HEK293 (cell line): Measurements from ENCODE around the gene FBXO42.

Source experiments
- CTCF ChIA-PET: fragments of 350-600 bp; formaldehyde crosslinking; extraction: SDS; loops from one replicate; lab custom pipeline; 2021; ENCODE audit warnings: antibody characterized with exemption; lab: Yijun Ruan, JAX
- POLR2A ChIA-PET: fragments of 300-600 bp; formaldehyde crosslinking; extraction: SDS; loops from one replicate; lab custom pipeline; 2020; ENCODE audit warnings: antibody characterized with exemption, inconsistent platforms; lab: Yijun Ruan, JAX
- H3K27ac ChIP-seq: fragments of 200-500 bp; sonication (Bioruptor generic); 2 replicates; pipeline ENCODE4 v1.5.1; 2014; ENCODE audit warnings: low read depth, low read length, control low read depth, inconsistent platforms; ENCODE audit errors: extremely low read depth
- H3K36me3 ChIP-seq, 2 experiments: fragments of 200-500 bp in 1 of 2; sonication (Bioruptor generic) in 1 of 2; 1 replicate in 1 of 2; 2 replicates in 1 of 2; pipeline ENCODE4 v1.5.1; 2014 to 2017; ENCODE audit warnings: inconsistent platforms in 2 of 2, low read length in 2 of 2; ENCODE audit not compliant: control insufficient read depth in 2 of 2, insufficient read depth in 1 of 2
- H3K4me1 ChIP-seq: fragments of 200-500 bp; sonication (Bioruptor generic); 2 replicates; pipeline ENCODE4 v1.5.1; 2014; ENCODE audit warnings: mild to moderate bottlenecking, low read length, inconsistent platforms; ENCODE audit not compliant: control insufficient read depth, insufficient read depth
- H3K4me3 ChIP-seq: 2 replicates; pipeline ENCODE4 v1.5.1; 2011; ENCODE audit warnings: low read depth, mild to moderate bottlenecking, control low read depth, low read length, moderate library complexity
- H3K9me3 ChIP-seq: fragments of 200-500 bp; sonication (Bioruptor generic); 2 replicates; pipeline ENCODE4 v1.5.1; 2014; ENCODE audit warnings: low read depth, low read length, inconsistent platforms; ENCODE audit not compliant: control insufficient read depth, insufficient read depth
- EGR2 ChIP-seq: fragments of 450-650 bp; formaldehyde crosslinking; IDR thresholded peaks from 2 replicates; pipeline ENCODE4 v1.5.1; 2016; ENCODE audit warnings: low read depth, missing biosample characterization, missing genetic modification characterization
- KLF16 ChIP-seq: fragments of 450-650 bp; formaldehyde crosslinking; IDR thresholded peaks from 2 replicates; pipeline ENCODE4 v1.5.1; 2017; ENCODE audit warnings: missing biosample characterization, missing genetic modification characterization
- SP7 ChIP-seq: fragments of 450-650 bp; formaldehyde crosslinking; IDR thresholded peaks from 2 replicates; pipeline ENCODE4 v1.5.1; 2016; ENCODE audit warnings: missing biosample characterization, missing genetic modification characterization
- TRIM28 ChIP-seq: IDR thresholded peaks from 2 replicates; pipeline ENCODE4 v1.6.1; 2011; ENCODE audit warnings: low read length, control low read depth, borderline replicate concordance
- ZBTB6 ChIP-seq: fragments of 450-650 bp; formaldehyde crosslinking; IDR thresholded peaks from 2 replicates; pipeline ENCODE4 v1.5.1; 2017; ENCODE audit warnings: missing biosample characterization, missing genetic modification characterization
- ZFP41 ChIP-seq: fragments of 450-650 bp; formaldehyde crosslinking; IDR thresholded peaks from 2 replicates; pipeline ENCODE4 v1.5.1; 2016; ENCODE audit warnings: missing biosample characterization, missing genetic modification characterization, borderline replicate concordance
- ZNF155 ChIP-seq: fragments of 450-650 bp; formaldehyde crosslinking; IDR thresholded peaks from 2 replicates; pipeline ENCODE4 v1.5.1; 2016; ENCODE audit warnings: missing biosample characterization, missing genetic modification characterization
- ZNF157 ChIP-seq: fragments of 450-650 bp; formaldehyde crosslinking; IDR thresholded peaks from 2 replicates; pipeline ENCODE4 v1.5.1; 2016; ENCODE audit warnings: missing biosample characterization, missing genetic modification characterization
- ZNF169 ChIP-seq: fragments of 450-650 bp; formaldehyde crosslinking; IDR thresholded peaks from 2 replicates; pipeline ENCODE4 v1.5.1; 2016; ENCODE audit warnings: missing biosample characterization, missing genetic modification characterization
- ZNF274 ChIP-seq, 2 experiments: fragments of 200-500 bp in 1 of 2; fragments of 450-650 bp in 1 of 2; sonication (Bioruptor generic) in 1 of 2; formaldehyde crosslinking in 1 of 2; IDR thresholded peaks; 2 replicates each; pipeline versions ENCODE4 v1.5.1 to v1.6.1; 2014 to 2016; ENCODE audit warnings: borderline replicate concordance in 1 of 2, inconsistent platforms in 1 of 2, low read length in 1 of 2, missing biosample characterization in 1 of 2, missing genetic modification characterization in 1 of 2
- ZNF311 ChIP-seq: fragments of 450-650 bp; formaldehyde crosslinking; IDR thresholded peaks from 2 replicates; pipeline ENCODE4 v1.5.1; 2017; ENCODE audit warnings: missing biosample characterization, missing genetic modification characterization, borderline replicate concordance
- ZNF341 ChIP-seq: fragments of 450-650 bp; formaldehyde crosslinking; IDR thresholded peaks from 2 replicates; pipeline ENCODE4; 2016; ENCODE audit warnings: low read depth, missing biosample characterization, missing genetic modification characterization
- ZNF404 ChIP-seq: fragments of 450-650 bp; formaldehyde crosslinking; IDR thresholded peaks from 2 replicates; pipeline ENCODE4 v1.5.1; 2017; ENCODE audit warnings: missing biosample characterization, missing genetic modification characterization
- ZNF561 ChIP-seq: fragments of 450-650 bp; IDR thresholded peaks from 2 replicates; pipeline ENCODE4 v1.5.1; 2018; ENCODE audit warnings: missing biosample characterization, missing genetic modification characterization, borderline replicate concordance
- ZNF658 ChIP-seq: fragments of 450-650 bp; formaldehyde crosslinking; IDR thresholded peaks from 2 replicates; pipeline ENCODE4; 2016; ENCODE audit warnings: missing biosample characterization, missing genetic modification characterization
- ZNF707 ChIP-seq: fragments of 450-650 bp; formaldehyde crosslinking; IDR thresholded peaks from 2 replicates; pipeline ENCODE4 v1.5.1; 2016; ENCODE audit warnings: missing biosample characterization, missing genetic modification characterization
- TF ChIP-seq, protein P1 (sequence below): fragments of 450-650 bp; formaldehyde crosslinking; IDR thresholded peaks from 2 replicates; pipeline ENCODE4 v1.5.1; 2016; ENCODE audit warnings: missing biosample characterization, missing genetic modification characterization, low read depth
- TF ChIP-seq, protein P2 (sequence below): fragments of 450-650 bp; formaldehyde crosslinking; IDR thresholded peaks from 2 replicates; pipeline ENCODE4 v1.5.1; 2017; ENCODE audit warnings: missing biosample characterization, missing genetic modification characterization
- TF ChIP-seq, protein P3 (sequence below): fragments of 450-650 bp; formaldehyde crosslinking; conservative IDR thresholded peaks from 2 replicates; pipeline ENCODE4 v1.5.1; 2016; ENCODE audit warnings: low read depth, missing biosample characterization, missing genetic modification characterization

The FBXO42 gene

DNA sequence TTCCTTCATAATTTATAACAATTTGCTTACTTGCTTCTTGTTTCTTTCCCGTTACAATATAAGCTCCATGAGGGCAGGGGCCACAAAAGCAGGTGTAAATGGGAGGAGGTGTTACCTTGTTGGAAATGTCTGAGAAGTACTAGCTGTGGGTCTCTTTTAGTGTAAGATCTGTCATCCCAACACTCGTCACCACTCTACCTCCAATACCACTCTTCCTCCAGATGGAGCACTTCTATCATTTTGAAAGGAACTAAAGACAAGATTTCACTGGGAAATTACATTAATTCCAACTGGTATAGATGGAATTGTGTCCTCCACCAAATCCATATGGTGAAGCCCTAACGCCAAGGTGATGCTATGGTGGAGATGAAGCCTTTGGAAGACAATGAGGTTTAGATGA lies 62.3 kb downstream of the FBXO42 start:
- TF ChIP-seq TRIM28, result no peak
- TF ChIP-seq ZBTB6 (tag by site-specific recombination), result no peak
- TF ChIP-seq, protein P1, sequence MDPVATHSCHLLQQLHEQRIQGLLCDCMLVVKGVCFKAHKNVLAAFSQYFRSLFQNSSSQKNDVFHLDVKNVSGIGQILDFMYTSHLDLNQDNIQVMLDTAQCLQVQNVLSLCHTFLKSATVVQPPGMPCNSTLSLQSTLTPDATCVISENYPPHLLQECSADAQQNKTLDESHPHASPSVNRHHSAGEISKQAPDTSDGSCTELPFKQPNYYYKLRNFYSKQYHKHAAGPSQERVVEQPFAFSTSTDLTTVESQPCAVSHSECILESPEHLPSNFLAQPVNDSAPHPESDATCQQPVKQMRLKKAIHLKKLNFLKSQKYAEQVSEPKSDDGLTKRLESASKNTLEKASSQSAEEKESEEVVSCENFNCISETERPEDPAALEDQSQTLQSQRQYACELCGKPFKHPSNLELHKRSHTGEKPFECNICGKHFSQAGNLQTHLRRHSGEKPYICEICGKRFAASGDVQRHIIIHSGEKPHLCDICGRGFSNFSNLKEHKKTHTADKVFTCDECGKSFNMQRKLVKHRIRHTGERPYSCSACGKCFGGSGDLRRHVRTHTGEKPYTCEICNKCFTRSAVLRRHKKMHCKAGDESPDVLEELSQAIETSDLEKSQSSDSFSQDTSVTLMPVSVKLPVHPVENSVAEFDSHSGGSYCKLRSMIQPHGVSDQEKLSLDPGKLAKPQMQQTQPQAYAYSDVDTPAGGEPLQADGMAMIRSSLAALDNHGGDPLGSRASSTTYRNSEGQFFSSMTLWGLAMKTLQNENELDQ (tag by site-specific recombination), result no peak
- TF ChIP-seq, protein P2, sequence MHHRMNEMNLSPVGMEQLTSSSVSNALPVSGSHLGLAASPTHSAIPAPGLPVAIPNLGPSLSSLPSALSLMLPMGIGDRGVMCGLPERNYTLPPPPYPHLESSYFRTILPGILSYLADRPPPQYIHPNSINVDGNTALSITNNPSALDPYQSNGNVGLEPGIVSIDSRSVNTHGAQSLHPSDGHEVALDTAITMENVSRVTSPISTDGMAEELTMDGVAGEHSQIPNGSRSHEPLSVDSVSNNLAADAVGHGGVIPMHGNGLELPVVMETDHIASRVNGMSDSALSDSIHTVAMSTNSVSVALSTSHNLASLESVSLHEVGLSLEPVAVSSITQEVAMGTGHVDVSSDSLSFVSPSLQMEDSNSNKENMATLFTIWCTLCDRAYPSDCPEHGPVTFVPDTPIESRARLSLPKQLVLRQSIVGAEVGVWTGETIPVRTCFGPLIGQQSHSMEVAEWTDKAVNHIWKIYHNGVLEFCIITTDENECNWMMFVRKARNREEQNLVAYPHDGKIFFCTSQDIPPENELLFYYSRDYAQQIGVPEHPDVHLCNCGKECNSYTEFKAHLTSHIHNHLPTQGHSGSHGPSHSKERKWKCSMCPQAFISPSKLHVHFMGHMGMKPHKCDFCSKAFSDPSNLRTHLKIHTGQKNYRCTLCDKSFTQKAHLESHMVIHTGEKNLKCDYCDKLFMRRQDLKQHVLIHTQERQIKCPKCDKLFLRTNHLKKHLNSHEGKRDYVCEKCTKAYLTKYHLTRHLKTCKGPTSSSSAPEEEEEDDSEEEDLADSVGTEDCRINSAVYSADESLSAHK, result no peak
- TF ChIP-seq ZNF341 (tag by site-specific recombination), result no peak
- no peak for TF ChIP-seq ZNF274 (IDR thresholded peaks at IDR 0.05; ENCODE audit: low read length)
- no peak for TF ChIP-seq ZNF274 (tag by site-specific recombination; IDR thresholded peaks at IDR 0.05; ENCODE audit: borderline replicate concordance)
- TF ChIP-seq KLF16 (tag by site-specific recombination), result no peak
- TF ChIP-seq ZNF169 (tag by site-specific recombination), result no peak
- TF ChIP-seq ZNF561 (tag by site-specific recombination), result no peak
- TF ChIP-seq, protein P3, sequence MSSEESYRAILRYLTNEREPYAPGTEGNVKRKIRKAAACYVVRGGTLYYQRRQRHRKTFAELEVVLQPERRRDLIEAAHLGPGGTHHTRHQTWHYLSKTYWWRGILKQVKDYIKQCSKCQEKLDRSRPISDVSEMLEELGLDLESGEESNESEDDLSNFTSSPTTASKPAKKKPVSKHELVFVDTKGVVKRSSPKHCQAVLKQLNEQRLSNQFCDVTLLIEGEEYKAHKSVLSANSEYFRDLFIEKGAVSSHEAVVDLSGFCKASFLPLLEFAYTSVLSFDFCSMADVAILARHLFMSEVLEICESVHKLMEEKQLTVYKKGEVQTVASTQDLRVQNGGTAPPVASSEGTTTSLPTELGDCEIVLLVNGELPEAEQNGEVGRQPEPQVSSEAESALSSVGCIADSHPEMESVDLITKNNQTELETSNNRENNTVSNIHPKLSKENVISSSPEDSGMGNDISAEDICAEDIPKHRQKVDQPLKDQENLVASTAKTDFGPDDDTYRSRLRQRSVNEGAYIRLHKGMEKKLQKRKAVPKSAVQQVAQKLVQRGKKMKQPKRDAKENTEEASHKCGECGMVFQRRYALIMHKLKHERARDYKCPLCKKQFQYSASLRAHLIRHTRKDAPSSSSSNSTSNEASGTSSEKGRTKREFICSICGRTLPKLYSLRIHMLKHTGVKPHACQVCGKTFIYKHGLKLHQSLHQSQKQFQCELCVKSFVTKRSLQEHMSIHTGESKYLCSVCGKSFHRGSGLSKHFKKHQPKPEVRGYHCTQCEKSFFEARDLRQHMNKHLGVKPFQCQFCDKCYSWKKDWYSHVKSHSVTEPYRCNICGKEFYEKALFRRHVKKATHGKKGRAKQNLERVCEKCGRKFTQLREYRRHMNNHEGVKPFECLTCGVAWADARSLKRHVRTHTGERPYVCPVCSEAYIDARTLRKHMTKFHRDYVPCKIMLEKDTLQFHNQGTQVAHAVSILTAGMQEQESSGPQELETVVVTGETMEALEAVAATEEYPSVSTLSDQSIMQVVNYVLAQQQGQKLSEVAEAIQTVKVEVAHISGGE (tag by site-specific recombination), result no peak
- TF ChIP-seq ZNF658 (tag by site-specific recombination), result no peak
- no peak for TF ChIP-seq ZNF707
- TF ChIP-seq ZNF157 (tag by site-specific recombination), result no peak
- TF ChIP-seq ZFP41, result no peak
- no peak for TF ChIP-seq ZNF155 (tag by site-specific recombination)
- TF ChIP-seq SP7 (tag by site-specific recombination), result no peak
- no peak for TF ChIP-seq EGR2 (tag by site-specific recombination)
- TF ChIP-seq ZNF404 (tag by site-specific recombination), result no peak
- no peak for TF ChIP-seq ZNF311 (tag by site-specific recombination)
- Histone ChIP-seq H3K27ac (no peak overlapping the region), H3K4me3 (no peak overlapping the region), H3K4me1 (no peaks in the 10 kb centered on the region), H3K9me3 (no peaks in the 10 kb centered on the region), H3K36me3 (peaks cover 15 to 68% of the 10 kb centered on the region in 2 experiments; a peak in 2 of 3 replicates)
- CTCF ChIA-PET, result interaction anchor here (0.6 to 0.7 kb wide), 3 partner anchors 42 to 210 kb away, joined by 3 to 4 read pairs (median 4); no protein-coding TSS in a partner anchor
- POLR2A ChIA-PET, result no interaction called here
